Measurements from ENCODE around the gene ITPKA.

Gene ITPKA

GRCh38 chr15:41491889-41492288 is 1.8 kb upstream of the ITPKA start:
- no peak for DNase-seq

GRCh38 chr15:41492597-41493204 is 973 bp upstream of the ITPKA start:
- DNase-seq = no peak

GRCh38 chr15:41493902-41494189 is 172 bp downstream of the ITPKA start:
- DNase-seq = no peak

GRCh38 chr15:41494190-41494921 is 682 bp downstream of the ITPKA start:
- no peak for DNase-seq

- DNase-seq = no peak
Measured at GRCh38 chr15:41494922-41495735, 1.5 kb downstream of the ITPKA start.

- no peak for DNase-seq
Measured at GRCh38 chr15:41495736-41496599, 2.3 kb downstream of the ITPKA start.

GRCh38 chr15:41498657-41499056 is 5.0 kb downstream of the ITPKA start:
- no peak for DNase-seq

GRCh38 chr15:41499109-41499851 is 5.6 kb downstream of the ITPKA start:
- DNase-seq = no peak

GRCh38 chr15:41501191-41501917 is 7.7 kb downstream of the ITPKA start:
- no peak for DNase-seq

GRCh38 chr15:41501931-41502794 is 8.5 kb downstream of the ITPKA start:
- DNase-seq = no peak

GRCh38 chr15:41502795-41503668 is 9.4 kb downstream of the ITPKA start:
- no peak for DNase-seq

- DNase-seq = no peak
Measured at GRCh38 chr15:41503669-41504010, 10.0 kb downstream of the ITPKA start.

GRCh38 chr15:41504751-41505492 is 11.2 kb downstream of the ITPKA start:
- DNase-seq = no peak

- no peak for DNase-seq
Measured at GRCh38 chr15:41505776-41506175, 12.1 kb downstream of the ITPKA start.

- no peak for DNase-seq
Measured at GRCh38 chr15:41506796-41507341, 13.2 kb downstream of the ITPKA start.

GRCh38 chr15:41507820-41508290 is 14.2 kb downstream of the ITPKA start:
- DNase-seq = no peak

- DNase-seq = no peak
Measured at GRCh38 chr15:41510728-41511127, 17.1 kb downstream of the ITPKA start.

- DNase-seq = no peak
Measured at GRCh38 chr15:41511331-41511898, 17.7 kb downstream of the ITPKA start.
